Breast epithelium (tissue), 4 donors: ENCODE results near the gene HOOK1. TPM values are rescaled to one million over a fixed set of nuclear protein-coding genes. Genes with fewer than 3 reads are reported as not detected.

Experiments used
- DNase-seq, 2 donors: peaks; one replicate each; pipeline ENCODE4 v3.0.0-alpha.2; 2019; ENCODE audit warnings: low spot score in 2 of 2
- H3K27ac ChIP-seq, 2 donors: fragments of 200-600 bp; sonication (generic) in 1 of 2; one replicate each; pipeline ENCODE4 v1.5.1; 2016 to 2019; ENCODE audit warnings: mild to moderate bottlenecking in 1 of 2
- H3K27me3 ChIP-seq, 2 donors: fragments of 200-600 bp; sonication (generic) in 1 of 2; one replicate each; pipeline versions ENCODE4 v1.5.1 to v1.6.0; 2017 to 2019; ENCODE audit warnings: control low read depth in 1 of 2, mild to moderate bottlenecking in 1 of 2
- H3K36me3 ChIP-seq: fragments of 200-600 bp; one replicate; pipeline ENCODE4 v1.5.1; 2019
- H3K4me1 ChIP-seq, 2 donors: fragments of 200-600 bp; sonication (generic); one replicate each; pipeline ENCODE4 v1.5.1; 2016 to 2019; ENCODE audit warnings: control low read depth in 1 of 2
- H3K4me3 ChIP-seq, 3 donors: fragments of 200-600 bp; sonication (generic); 1 replicate in 2 of 3; 2 replicates in 1 of 3; pipeline ENCODE4 v1.5.1; 2016 to 2019; ENCODE audit warnings: mild to moderate bottlenecking in 3 of 3, moderate library complexity in 2 of 3
- H3K9me3 ChIP-seq, 2 donors: fragments of 200-600 bp; sonication (generic) in 1 of 2; one replicate each; pipeline ENCODE4 v1.5.1; 2016 to 2019; ENCODE audit warnings: control low read depth in 1 of 2
- CTCF ChIP-seq, 3 donors: fragments of 450-650 bp; IDR thresholded peaks; one replicate each; pipeline ENCODE4 v1.5.1; 2016 to 2017; ENCODE audit warnings: antibody characterized with exemption in 3 of 3, mild to moderate bottlenecking in 3 of 3, moderate library complexity in 3 of 3
- POLR2A ChIP-seq: fragments of 450-650 bp; IDR thresholded peaks from one replicate; pipeline ENCODE4 v1.6.1; 2016; ENCODE audit warnings: antibody characterized with exemption, mild to moderate bottlenecking, moderate library complexity
- POLR2AphosphoS5 ChIP-seq, 3 donors: sonication (generic); formaldehyde crosslinking; IDR thresholded peaks; one replicate each; pipeline ENCODE4 v1.6.1; 2017; ENCODE audit warnings: antibody characterized with exemption in 3 of 3
- intact Hi-C: fragments of 100-400 bp; cut with DNase I; formaldehyde crosslinking; loops from one replicate; pipeline ENCODE4 v1.15.1; 2023; ENCODE audit warnings: low total_unique reads
- total RNA-seq, 3 donors: library from RNA; depleted of rRNA; stranded (reverse); fragments of >200 nt; gene quantifications; one replicate each; pipeline ENCODE4 v1.1.0, GENCODE V29; 2016

Gene HOOK1
- total RNA-seq, 3 donors from 2014 or later = 0.16 to 33.7 (median 12.5) TPM

GRCh38 chr1:59804301-59804700 lies 10.4 kb upstream of the HOOK1 start:
- H3K36me3 ChIP-seq = no peaks in the 10 kb centered on the region
- no peak for DNase-seq
- intact Hi-C loops = no loop called here
- H3K9me3 ChIP-seq = no peaks in the 10 kb centered on the region
- no peaks in the 10 kb centered on the region for H3K27me3 ChIP-seq
- TF ChIP-seq POLR2A (no peak), POLR2AphosphoS5 (IDR thresholded peaks at IDR 0.05) (no peak), CTCF (IDR thresholded peaks at IDR 0.05) (no peak)
- no peak overlapping the region for H3K4me3 ChIP-seq
- no peak overlapping the region for H3K27ac ChIP-seq
- H3K4me1 ChIP-seq = no peaks in the 10 kb centered on the region

GRCh38 chr1:59805554-59805953 lies 9.2 kb upstream of the HOOK1 start:
- H3K27me3 ChIP-seq = no peaks in the 10 kb centered on the region
- TF ChIP-seq CTCF (IDR thresholded peaks at IDR 0.05) = no peak
- TF ChIP-seq POLR2AphosphoS5 (IDR thresholded peaks at IDR 0.05) = no peak
- no peak for TF ChIP-seq POLR2A
- H3K9me3 ChIP-seq = no peaks in the 10 kb centered on the region
- H3K36me3 ChIP-seq = no peaks in the 10 kb centered on the region
- intact Hi-C loops = no loop called here
- no peaks in the 10 kb centered on the region for H3K4me1 ChIP-seq
- no peak for DNase-seq
- H3K27ac ChIP-seq = no peak overlapping the region
- no peak overlapping the region for H3K4me3 ChIP-seq

GRCh38 chr1:59814180-59814900 lies 409 bp upstream of the HOOK1 start:
- intact Hi-C loops = no loop called here
- no peaks in the 10 kb centered on the region for H3K36me3 ChIP-seq
- peak in 1 of 3 donors; percentile 36 for TF ChIP-seq CTCF (IDR thresholded peaks at IDR 0.05)
- peak in 1 of 3 donors; percentile 37 for TF ChIP-seq POLR2AphosphoS5 (IDR thresholded peaks at IDR 0.05)
- TF ChIP-seq POLR2A = peak; percentile 26
- no peaks in the 10 kb centered on the region for H3K27me3 ChIP-seq
- DNase-seq = peak; percentile 93 to 95
- no peaks in the 10 kb centered on the region for H3K4me1 ChIP-seq
- no peaks in the 10 kb centered on the region for H3K9me3 ChIP-seq
- peak overlapping the region; percentile 20 to 75 (median 73) for H3K4me3 ChIP-seq
- H3K27ac ChIP-seq = peak overlapping the region; percentile 88 to 90

GRCh38 chr1:59815892-59816291 lies 1.1 kb downstream of the HOOK1 start:
- Histone ChIP-seq H3K27me3 (no peaks in the 10 kb centered on the region), H3K9me3 (no peaks in the 10 kb centered on the region)
- TF ChIP-seq POLR2A (no peak), CTCF (IDR thresholded peaks at IDR 0.05) (no peak), POLR2AphosphoS5 (IDR thresholded peaks at IDR 0.05) (no peak)

GRCh38 chr1:59816318-59816878 lies 1.6 kb downstream of the HOOK1 start:
- Histone ChIP-seq H3K36me3 (no peaks in the 10 kb centered on the region), H3K27ac (no peak overlapping the region), H3K4me1 (no peaks in the 10 kb centered on the region), H3K27me3 (no peaks in the 10 kb centered on the region), H3K4me3 (no peak overlapping the region), H3K9me3 (no peaks in the 10 kb centered on the region)
- DNase-seq = no peak
- no peak for TF ChIP-seq CTCF (IDR thresholded peaks at IDR 0.05)
- intact Hi-C loops = no loop called here

More at GRCh38 chr1:59815892-59816291, 1.1 kb downstream of the HOOK1 start:
- no peaks in the 10 kb centered on the region for H3K36me3 ChIP-seq
- H3K4me1 ChIP-seq = no peaks in the 10 kb centered on the region
- intact Hi-C loops = no loop called here
- DNase-seq = no peak
- peak overlapping the region in 2 of 3 donors; percentile 73 to 75 for H3K4me3 ChIP-seq
- H3K27ac ChIP-seq = no peak overlapping the region
